ENCODE measurements around the gene SH2D3C.

The SH2D3C gene

DNA sequence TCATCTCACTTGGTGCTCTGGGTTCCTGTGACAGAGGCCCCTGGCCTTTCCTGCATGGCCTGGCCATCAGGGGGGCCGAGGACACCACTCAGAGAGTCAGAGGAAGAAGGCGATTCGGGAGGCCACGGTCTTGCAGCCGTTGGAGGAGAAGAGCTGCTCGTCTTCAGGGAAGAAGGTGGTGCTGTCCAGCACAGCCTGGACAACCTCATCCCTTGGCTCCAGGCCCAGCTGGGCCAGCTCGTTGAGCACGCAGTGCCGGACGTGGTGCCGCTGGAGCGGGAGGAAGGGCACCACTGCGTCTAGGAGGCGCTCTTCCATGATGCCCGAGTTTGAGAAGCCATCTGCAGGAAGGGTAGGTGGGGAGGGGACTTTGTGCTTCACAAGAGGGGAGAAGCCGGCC lies 46.5 kb downstream of the SH2D3C start:
- no peak overlapping the region for H3K27ac Mint-ChIP-seq
- H3K4me1 Mint-ChIP-seq, result peaks cover 11% of the 10 kb centered on the region
- no peak for DNase-seq
- ATAC-seq, result no peak
- H3K9me3 Mint-ChIP-seq, result no peaks in the 10 kb centered on the region
- H3K27me3 Mint-ChIP-seq, result no peaks in the 10 kb centered on the region
- no peak overlapping the region for H3K4me3 Mint-ChIP-seq

DNA sequence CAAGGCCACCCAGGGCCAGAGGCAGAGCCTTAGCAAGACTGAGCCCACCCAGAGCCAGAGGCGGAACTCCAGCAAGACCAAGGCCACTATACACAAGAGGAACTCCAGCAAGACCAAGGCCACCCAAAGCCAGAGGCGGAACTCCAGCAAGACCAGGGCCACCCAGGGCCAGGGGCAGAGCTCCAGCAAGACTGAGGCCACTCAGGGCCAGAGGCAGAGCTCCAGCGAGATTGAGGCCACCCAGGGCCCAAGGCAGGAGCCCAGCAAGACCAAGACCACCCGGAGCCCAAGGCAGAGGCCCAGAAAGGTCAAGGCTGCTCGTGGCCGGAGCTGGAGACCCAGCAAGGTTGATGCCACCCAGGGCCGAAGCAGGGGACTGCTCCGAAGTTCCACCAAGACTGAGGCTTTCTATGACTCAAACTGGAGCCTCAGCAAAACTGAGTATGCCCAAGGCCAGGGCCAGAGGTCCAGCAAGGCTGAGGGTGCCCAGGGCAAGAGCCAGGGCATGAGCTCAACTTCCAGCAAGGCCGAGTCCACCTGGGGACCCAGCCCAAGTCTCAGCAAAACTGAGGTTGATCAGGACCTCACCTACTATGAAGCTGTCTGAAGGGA lies 47.6 kb downstream of the SH2D3C start:
- no peak overlapping the region for H3K4me3 Mint-ChIP-seq

DNA sequence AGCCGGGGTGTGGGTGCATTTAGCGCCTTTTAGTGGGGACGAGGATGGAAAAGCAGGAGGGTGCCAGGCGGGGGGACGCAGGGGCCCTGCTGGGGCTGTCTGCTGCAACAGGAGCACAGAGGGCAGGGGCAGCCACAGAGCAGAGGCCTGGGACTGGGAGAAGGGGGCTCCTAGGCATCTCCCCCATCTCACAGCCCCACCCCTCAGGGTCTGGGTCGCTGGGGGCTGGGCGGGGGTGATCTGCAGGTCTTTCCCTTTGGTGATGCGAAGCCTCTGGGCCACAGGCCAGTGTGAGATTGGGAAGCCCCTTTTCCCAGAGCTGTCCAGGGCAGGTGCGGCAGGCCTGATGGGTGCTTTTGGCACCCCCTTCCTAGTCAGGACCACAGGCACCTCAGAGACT lies 48.2 kb downstream of the SH2D3C start:
- Mint-ChIP-seq H3K27me3 (no peaks in the 10 kb centered on the region), H3K4me1 (peaks cover 11% of the 10 kb centered on the region), H3K27ac (no peak overlapping the region), H3K4me3 (no peak overlapping the region), H3K9me3 (no peaks in the 10 kb centered on the region)
- no peak for DNase-seq
- no peak for ATAC-seq

More for the DNA sequence above, 47.6 kb downstream of the SH2D3C start:
- no peak overlapping the region for H3K27ac Mint-ChIP-seq
- ATAC-seq, result no peak
- H3K9me3 Mint-ChIP-seq, result no peaks in the 10 kb centered on the region
- peaks cover 11% of the 10 kb centered on the region for H3K4me1 Mint-ChIP-seq
- DNase-seq, result no peak
- H3K27me3 Mint-ChIP-seq, result no peaks in the 10 kb centered on the region

DNA sequence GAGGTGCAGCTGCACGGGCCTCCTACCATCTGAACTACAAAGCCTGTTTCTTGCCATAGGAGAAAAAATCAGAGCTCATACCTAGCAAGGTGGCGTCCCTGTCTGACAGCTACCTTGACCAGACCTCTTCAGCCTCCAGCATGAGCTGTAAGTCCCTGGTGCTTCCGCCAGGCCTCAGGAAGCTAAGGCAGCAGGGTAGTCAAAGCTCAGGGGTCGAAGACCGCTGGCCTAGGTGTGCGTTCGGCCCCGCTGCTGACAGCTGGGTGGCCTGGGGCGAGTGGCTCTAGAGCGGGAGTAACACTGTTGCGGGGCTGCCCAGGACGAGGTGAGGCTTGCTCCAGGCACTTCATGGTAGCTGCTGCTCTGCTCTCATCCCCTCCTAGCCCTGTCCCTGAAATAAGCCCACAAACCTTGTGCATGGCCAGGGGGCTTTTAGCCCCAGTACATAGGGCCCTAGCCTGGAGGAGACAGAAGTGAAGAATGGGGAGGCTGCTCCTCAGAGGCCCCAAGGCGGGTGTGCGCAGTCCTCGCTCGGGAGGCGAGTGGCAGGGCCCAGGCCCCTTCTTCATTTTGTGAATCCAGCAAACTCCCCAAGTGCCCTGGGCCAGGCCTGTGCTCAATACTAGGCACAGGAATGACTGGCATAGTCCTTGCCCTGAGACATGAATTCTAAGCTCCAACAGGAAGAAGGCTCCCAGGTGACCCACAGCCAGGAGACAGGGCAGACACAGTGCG lies 48.8 kb downstream of the SH2D3C start:
- Mint-ChIP-seq H3K4me3 (no peak overlapping the region), H3K27me3 (no peaks in the 10 kb centered on the region), H3K4me1 (peaks cover 11% of the 10 kb centered on the region), H3K27ac (peak overlapping the region in 1 of 2 donors; percentile 37), H3K9me3 (no peaks in the 10 kb centered on the region)
- ATAC-seq, result no peak
- DNase-seq, result no peak

DNA sequence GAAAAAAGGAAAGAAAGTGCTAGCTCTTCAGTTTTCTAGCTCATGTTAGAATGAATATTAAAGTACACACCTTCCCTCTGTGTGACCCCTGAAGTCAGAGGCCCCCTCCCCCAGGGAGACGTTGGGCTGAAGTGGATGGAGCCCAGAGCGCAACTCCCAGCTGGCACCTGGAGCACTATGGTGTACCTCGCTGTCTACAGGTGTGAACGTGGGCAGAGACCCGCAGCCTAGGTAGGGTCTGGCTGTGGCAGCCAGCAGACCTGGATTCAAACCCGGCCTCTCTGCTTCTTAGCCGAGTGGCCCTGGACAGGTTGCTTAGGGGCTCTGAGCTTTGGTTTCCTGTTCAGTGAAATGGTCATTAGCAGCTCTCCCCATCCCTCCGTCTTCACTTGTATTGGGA lies 49.7 kb downstream of the SH2D3C start:
- Mint-ChIP-seq H3K27me3 (no peaks in the 10 kb centered on the region), H3K4me3 (no peak overlapping the region), H3K27ac (no peak overlapping the region), H3K9me3 (no peaks in the 10 kb centered on the region), H3K4me1 (peaks cover 4% of the 10 kb centered on the region)
- DNase-seq, result no peak
- ATAC-seq, result no peak

DNA sequence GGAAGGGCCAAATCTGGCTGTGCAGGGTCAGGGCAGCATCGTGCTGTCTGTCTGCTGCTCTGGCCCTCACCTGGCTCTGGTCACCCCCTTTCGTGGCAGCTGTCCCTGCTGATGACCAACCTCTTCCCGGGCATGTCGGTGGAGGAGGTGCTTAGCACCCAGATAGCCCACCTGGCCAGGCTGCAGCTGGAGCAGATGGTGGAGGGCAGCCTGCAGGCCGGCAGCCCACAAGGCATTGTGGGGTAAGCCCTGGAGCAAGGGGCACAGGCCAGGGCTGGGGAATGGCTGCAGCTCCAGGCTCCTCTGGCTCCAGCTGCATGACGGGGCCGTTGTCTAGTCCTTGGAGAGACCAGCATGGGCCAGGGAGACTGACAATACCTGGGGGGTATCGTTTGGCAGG lies 51.6 kb downstream of the SH2D3C start:
- Mint-ChIP-seq H3K4me1 (no peaks in the 10 kb centered on the region), H3K9me3 (no peaks in the 10 kb centered on the region), H3K27ac (no peak overlapping the region), H3K4me3 (no peak overlapping the region), H3K27me3 (no peaks in the 10 kb centered on the region)
- no peak for DNase-seq
- ATAC-seq, result no peak

DNA sequence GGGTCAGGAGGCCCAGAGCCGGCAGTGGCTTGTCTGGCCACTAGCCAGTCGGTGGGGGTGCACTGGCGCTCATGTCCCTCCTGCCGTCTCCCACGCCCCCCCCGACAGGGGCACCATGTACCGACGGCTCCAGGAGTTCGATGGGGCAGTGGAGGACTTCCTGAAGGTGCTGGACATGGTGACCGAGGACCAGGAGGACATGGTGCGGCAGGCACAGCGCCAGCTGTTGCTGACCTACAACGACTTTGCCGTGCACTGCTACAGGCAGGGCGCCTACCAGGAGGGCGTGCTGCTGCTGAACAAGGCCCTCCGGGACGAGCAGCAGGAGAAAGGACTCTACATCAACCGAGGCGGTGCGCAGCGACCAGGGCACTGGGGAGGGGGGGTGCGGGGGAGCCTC lies 54.5 kb downstream of the SH2D3C start:
- Mint-ChIP-seq H3K4me1 (peaks cover 27% of the 10 kb centered on the region), H3K27me3 (no peaks in the 10 kb centered on the region), H3K4me3 (no peak overlapping the region), H3K9me3 (no peaks in the 10 kb centered on the region), H3K27ac (peak overlapping the region in 1 of 2 donors; percentile 74)
- no peak for DNase-seq
- no peak for ATAC-seq

DNA sequence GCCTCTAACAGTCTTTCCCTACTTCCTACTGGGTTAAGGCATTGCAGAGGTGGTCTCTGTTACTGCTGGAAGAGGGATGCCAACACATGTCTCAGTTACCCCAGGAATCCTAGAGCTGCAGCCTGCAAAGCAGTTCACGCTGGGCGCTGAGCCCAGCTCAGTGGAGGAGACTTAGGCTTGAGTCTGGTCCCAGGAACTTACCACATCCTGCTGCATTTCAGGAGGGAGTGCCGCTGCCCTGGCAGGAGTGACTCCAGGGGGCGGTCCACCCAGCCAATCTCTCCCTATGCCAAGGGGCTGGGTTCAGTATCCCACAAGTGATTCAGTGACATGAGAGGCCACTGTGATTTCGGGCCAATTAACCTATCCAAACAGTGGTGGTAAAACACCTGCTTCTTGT lies 55.0 kb downstream of the SH2D3C start:
- Mint-ChIP-seq H3K27ac (no peak overlapping the region), H3K9me3 (no peaks in the 10 kb centered on the region), H3K4me3 (no peak overlapping the region), H3K4me1 (peaks cover 27% of the 10 kb centered on the region), H3K27me3 (no peaks in the 10 kb centered on the region)
- no peak for DNase-seq
- no peak for ATAC-seq

DNA sequence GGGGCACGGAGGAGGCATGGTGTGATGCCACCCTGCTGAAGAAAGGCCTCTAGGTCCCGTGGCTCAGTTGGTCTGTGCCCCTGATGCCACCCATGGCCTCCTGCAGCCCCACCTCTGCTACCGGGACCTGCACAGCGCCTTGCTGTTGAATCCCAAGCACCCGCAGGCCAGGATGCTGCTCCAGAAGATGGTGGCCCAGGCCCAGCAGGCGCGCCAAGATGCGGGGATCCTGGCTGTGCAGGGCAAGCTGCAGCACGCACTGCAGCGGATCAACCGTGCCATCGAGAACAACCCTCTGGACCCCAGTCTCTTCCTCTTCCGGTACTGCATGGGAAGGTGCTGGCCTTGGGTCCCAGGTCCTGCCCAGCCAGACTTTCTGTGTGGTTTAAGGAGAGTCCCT lies 55.5 kb downstream of the SH2D3C start:
- Mint-ChIP-seq H3K27me3 (no peaks in the 10 kb centered on the region), H3K27ac (no peak overlapping the region), H3K4me1 (peaks cover 27% of the 10 kb centered on the region), H3K4me3 (no peak overlapping the region), H3K9me3 (no peaks in the 10 kb centered on the region)
- DNase-seq (no peak), ATAC-seq (no peak)

DNA sequence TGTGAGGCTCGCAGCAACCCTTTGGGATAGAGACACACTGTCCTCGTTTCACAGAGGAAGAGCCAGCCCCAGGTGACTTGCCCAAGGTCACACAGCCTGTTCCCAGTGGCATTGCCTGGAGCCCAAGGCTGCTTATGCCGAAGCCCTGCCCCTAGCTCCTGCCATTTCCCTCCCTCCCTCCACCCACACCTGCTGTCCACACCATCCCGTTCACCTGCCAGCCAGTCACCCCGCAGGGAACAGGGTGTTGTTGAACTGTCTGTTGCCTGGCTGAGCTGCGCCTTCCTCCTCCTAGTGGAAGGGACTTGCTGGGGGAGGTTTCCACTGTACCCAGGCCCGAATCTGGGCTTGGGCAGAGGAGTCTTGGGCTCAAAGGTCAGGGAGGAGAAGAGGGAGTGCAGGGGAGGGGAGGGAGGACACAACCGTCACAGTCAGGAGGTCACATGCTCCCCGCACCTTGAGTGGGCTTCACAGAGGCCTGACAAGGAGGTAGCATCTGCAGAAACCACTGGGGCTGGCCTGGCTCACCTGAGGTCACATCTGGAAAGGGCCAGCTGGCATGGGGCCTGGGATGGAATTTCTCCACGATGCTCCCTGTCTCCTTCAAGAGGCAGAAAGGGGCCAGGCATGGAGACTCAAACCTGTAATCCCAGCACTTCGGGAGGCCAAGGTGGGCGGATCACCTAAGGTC lies 56.3 kb downstream of the SH2D3C start:
- no peak overlapping the region for H3K4me3 Mint-ChIP-seq
- H3K4me1 Mint-ChIP-seq, result peaks cover 27% of the 10 kb centered on the region
- no peak for DNase-seq
- H3K27ac Mint-ChIP-seq, result no peak overlapping the region
- ATAC-seq, result no peak
- H3K27me3 Mint-ChIP-seq, result no peaks in the 10 kb centered on the region
- no peaks in the 10 kb centered on the region for H3K9me3 Mint-ChIP-seq

DNA sequence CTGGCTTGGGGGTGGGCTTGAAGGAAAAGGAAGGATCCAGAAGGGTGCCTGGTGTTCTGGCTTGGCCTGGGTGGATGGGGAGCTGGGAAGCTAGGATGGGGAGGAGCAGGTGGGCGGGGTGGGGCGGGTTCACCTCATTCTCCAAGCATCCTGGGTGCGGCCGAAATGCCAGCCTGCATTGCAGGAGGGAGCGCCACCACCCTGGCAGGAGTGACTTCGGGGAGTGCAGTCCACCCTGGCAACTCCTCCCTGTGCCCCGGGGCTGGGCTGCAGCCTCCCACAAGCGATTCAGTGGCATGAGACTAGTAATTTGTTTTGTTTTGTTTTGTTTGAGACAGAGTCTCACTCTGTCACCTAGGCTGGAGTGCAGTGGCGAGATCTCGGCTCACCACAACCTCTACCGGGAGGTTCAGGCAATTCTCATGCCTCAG lies 57.1 kb downstream of the SH2D3C start:
- Mint-ChIP-seq H3K27ac (peak overlapping the region; percentile 1 to 96), H3K9me3 (no peaks in the 10 kb centered on the region), H3K4me3 (peak overlapping the region in 1 of 2 donors; percentile 33), H3K27me3 (no peaks in the 10 kb centered on the region), H3K4me1 (peaks cover 29% of the 10 kb centered on the region)
- DNase-seq, result no peak
- no peak for ATAC-seq

DNA sequence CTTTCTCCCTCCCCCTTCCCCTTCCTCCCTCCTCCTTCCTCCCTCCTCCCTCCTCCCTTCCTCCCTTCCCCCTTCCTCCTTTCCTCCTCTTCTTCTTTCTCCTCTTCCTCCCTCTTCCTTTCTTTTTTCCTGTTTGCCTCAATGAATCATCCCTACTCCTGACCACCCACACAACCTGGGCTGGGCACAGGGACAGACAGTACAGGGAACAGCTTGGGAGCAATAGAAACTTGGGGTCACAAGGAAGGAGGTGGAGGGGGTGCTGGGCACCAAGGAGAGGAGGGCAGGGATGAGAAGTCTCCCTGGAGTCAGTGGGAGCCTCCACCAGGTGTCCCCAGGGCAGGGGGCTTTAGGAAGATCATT lies 57.6 kb downstream of the SH2D3C start:
- Mint-ChIP-seq H3K9me3 (no peaks in the 10 kb centered on the region), H3K4me3 (peak overlapping the region in 1 of 2 donors; percentile 57), H3K4me1 (peaks cover 34% of the 10 kb centered on the region), H3K27ac (peak overlapping the region; percentile 1 to 96), H3K27me3 (no peaks in the 10 kb centered on the region)
- no peak for DNase-seq
- no peak for ATAC-seq

DNA sequence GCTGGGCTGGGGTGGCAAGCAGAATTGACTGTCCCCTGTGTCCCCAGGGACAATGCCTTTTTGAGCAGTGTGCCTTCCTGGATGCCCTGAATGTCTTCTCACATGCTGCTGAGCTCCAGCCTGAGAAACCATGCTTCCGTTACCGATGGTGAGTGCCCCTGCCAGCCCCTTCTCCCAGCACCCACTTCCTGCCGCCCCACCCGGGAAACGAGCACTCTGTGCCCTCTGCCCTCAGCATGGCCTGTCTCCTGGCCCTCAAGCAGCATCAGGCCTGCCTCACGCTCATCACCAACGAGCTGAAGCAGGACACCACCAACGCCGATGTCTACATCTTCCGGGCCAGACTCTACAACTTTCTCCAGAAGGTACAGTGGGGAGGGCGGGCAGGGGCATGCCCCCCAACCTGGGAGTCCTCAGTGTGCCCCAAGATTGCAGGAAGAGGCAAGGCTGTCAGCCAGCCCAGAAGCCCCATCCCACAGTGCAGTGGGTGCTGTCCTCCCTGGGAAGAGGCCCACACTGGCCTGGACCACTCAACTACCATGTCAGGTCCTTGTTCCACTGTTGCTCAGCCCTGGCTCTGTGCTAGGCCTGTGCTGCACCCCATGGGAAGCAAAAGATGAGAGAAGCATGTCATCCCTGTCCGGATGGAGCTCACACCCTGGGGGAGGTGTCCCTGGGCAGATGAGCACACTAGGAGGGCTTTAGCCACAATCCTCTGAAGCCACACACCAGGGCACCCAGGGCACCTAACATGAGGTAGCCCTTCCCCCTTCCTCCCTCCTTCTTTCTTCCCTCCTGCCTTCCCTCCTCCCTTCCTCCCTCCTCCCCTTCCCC lies 58.2 kb downstream of the SH2D3C start:
- Mint-ChIP-seq H3K27ac (peak overlapping the region; percentile 83 to 95), H3K9me3 (no peaks in the 10 kb centered on the region), H3K4me3 (peak overlapping the region; percentile 58 to 72), H3K27me3 (no peaks in the 10 kb centered on the region), H3K4me1 (peaks cover 40% of the 10 kb centered on the region)
- ATAC-seq (peak; percentile 10), DNase-seq (no peak)

DNA sequence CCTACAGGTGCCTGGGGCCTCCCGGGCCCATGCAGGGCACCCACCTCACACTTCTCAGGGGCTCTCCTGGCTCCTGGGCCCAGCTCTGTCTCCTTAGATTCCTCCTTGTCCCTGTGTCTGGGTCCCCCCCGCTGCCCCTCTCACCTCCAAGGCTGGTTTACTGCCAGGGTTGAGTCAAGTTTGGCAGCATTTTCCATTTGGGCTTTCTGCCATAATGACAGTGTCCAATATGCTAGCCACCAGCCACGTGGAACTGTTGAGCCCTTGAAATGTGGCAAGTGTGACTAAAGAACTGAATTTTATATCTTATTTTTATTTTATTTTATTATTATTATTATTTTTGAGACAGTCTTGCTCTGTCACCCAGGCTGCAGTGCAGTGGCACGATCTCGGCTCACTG lies 60.7 kb downstream of the SH2D3C start:
- H3K4me1 Mint-ChIP-seq, result peaks cover 55% of the 10 kb centered on the region
- H3K4me3 Mint-ChIP-seq, result no peak overlapping the region
- H3K27ac Mint-ChIP-seq, result peak overlapping the region in 1 of 2 donors; percentile 86
- no peaks in the 10 kb centered on the region for H3K27me3 Mint-ChIP-seq
- no peaks in the 10 kb centered on the region for H3K9me3 Mint-ChIP-seq
- ATAC-seq (no peak), DNase-seq (no peak)

DNA sequence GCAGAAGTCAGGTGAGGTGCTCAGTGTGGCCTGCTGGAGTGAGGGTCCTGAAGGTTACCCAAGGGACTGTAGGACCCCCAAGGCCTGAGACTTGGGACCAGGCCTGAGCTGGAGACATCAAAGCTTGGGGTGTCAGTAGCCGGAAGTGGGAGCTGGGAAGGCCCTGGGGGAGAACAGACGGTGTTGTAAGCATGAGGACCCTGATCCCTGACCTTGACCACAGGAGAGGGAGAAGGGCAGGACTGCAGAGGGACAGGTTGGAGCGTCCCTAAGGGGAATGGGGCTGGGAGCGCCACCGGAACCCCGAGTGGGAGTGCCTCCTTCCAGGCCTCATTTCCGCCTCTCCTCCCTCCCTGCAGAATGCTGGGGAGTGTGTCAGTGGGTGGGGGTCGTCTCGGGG lies 62.1 kb downstream of the SH2D3C start:
- ATAC-seq, result no peak
- Mint-ChIP-seq H3K4me1 (peaks cover 65% of the 10 kb centered on the region), H3K27ac (peak overlapping the region; percentile 79 to 97), H3K27me3 (no peaks in the 10 kb centered on the region), H3K4me3 (peak overlapping the region; percentile 98 to 99), H3K9me3 (no peaks in the 10 kb centered on the region)
- no peak for DNase-seq
